DOHH2 (cell line): ENCODE data around the gene NCAPD2.

Source experiments
- EZH2phosphoT487 ChIP-seq: fragments of 200-600 bp; sonication (generic); IDR thresholded peaks from 2 replicates; pipeline ENCODE4 v1.6.1; 2017; ENCODE audit warnings: borderline replicate concordance, mild to moderate bottlenecking, antibody characterized with exemption, low read length, moderate library complexity, mixed read lengths
- TF ChIP-seq, protein P1 (sequence below): fragments of 200-600 bp; sonication (generic); IDR thresholded peaks from one replicate; pipeline ENCODE4 v1.5.1; 2014; ENCODE audit warnings: antibody characterized with exemption, mild to moderate bottlenecking, low read depth, low read length; ENCODE audit not compliant: poor library complexity, severe bottlenecking

GRCh38 chr12:6522193-6522592 is 28.3 kb downstream of the NCAPD2 start:
- TF ChIP-seq, protein P1, sequence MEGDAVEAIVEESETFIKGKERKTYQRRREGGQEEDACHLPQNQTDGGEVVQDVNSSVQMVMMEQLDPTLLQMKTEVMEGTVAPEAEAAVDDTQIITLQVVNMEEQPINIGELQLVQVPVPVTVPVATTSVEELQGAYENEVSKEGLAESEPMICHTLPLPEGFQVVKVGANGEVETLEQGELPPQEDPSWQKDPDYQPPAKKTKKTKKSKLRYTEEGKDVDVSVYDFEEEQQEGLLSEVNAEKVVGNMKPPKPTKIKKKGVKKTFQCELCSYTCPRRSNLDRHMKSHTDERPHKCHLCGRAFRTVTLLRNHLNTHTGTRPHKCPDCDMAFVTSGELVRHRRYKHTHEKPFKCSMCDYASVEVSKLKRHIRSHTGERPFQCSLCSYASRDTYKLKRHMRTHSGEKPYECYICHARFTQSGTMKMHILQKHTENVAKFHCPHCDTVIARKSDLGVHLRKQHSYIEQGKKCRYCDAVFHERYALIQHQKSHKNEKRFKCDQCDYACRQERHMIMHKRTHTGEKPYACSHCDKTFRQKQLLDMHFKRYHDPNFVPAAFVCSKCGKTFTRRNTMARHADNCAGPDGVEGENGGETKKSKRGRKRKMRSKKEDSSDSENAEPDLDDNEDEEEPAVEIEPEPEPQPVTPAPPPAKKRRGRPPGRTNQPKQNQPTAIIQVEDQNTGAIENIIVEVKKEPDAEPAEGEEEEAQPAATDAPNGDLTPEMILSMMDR: no peak
- no peak for TF ChIP-seq EZH2phosphoT487
